ENCODE measurements around the gene GDI1. TPM values are rescaled to one million over a fixed set of nuclear protein-coding genes. Genes with fewer than 3 reads are reported as not detected.

GDI1 gene
- total RNA-seq, 3 donors from 2014 or later = 94.0 to 105 (median 97.3) TPM

DNA sequence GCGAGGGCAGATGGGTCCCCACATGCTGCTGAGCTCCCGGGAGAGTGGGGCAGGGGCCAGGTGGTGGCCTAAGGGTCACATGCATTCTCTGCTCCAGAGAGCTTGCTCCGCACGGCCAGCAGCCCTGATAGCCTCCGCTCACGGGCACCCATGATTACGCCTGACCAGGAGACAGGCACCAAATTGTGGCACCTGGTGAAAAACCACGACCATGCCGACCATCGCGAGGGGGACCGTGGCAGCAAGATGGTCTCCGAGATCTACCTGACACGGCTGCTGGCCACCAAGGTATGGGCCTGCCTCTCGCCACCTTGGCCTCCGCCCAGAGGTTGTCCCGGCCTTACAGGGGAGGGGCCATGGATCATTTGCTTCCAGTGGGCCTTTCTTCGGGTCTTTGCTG, 32.9 kb downstream of the GDI1 start:
- Histone ChIP-seq H3K36me3 (no peaks in the 10 kb centered on the region), H3K27ac (no peak overlapping the region), H3K4me1 (no peaks in the 10 kb centered on the region), H3K9me3 (peaks cover 0 to 1% of the 10 kb centered on the region in 2 donors), H3K4me3 (no peak overlapping the region), H3K27me3 (peaks cover 0 to 27% of the 10 kb centered on the region in 2 donors)
- no peak for DNase-seq (ENCODE audit: low spot score in 2 of 2)
- no peak for TF ChIP-seq POLR2A (IDR thresholded peaks at IDR 0.05)
- no peak for TF ChIP-seq POLR2AphosphoS5 (IDR thresholded peaks at IDR 0.05)
- no peak for TF ChIP-seq CTCF (IDR thresholded peaks at IDR 0.05)
- intact Hi-C loops (cut with DNase I; ENCODE audit: low total_unique reads) = no loop called here

- DNase-seq (ENCODE audit: low spot score in 2 of 2) = no peak
These were observed 33.5 kb downstream of the GDI1 start for GRCh38 chrX:154470434-154470833.

DNA sequence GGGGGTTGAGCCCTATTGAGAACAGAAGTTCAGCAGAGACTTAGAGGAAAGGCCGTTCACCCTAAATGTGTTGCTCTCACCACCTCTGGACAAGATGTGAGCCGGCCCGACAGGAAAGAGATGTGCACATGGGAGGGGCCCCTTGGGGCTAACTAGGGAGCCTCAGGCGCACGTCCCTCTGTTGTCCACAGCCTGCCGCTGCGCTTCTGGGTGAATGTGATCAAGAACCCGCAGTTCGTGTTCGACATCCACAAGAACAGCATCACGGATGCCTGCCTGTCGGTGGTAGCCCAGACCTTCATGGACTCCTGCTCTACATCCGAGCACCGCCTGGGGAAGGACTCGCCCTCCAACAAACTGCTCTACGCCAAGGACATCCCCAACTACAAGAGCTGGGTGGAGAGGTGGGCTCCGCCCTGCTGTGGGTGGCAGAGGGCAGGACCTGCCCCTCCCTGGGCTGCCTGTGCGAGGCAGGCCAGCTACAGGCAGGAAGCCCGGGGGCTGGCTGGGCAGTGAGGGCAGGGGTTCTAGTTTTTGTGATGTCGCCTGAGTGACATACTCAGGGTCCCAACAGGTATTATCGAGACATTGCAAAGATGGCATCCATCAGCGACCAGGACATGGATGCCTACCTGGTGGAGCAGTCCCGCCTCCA, 34.1 kb downstream of the GDI1 start:
- Histone ChIP-seq H3K9me3 (no peaks in the 10 kb centered on the region), H3K4me3 (no peak overlapping the region), H3K4me1 (no peaks in the 10 kb centered on the region), H3K36me3 (no peaks in the 10 kb centered on the region), H3K27me3 (peaks cover 0 to 22% of the 10 kb centered on the region in 2 donors), H3K27ac (no peak overlapping the region)
- DNase-seq (ENCODE audit: low spot score in 2 of 2) = no peak
- TF ChIP-seq CTCF (IDR thresholded peaks at IDR 0.05) = no peak
- no peak for TF ChIP-seq POLR2AphosphoS5 (IDR thresholded peaks at IDR 0.05)
- TF ChIP-seq POLR2A (IDR thresholded peaks at IDR 0.05) = no peak
- intact Hi-C loops (cut with DNase I; ENCODE audit: low total_unique reads) = no loop called here

More at GRCh38 chrX:154470434-154470833, 33.5 kb downstream of the GDI1 start:
- Histone ChIP-seq H3K4me1 (no peaks in the 10 kb centered on the region), H3K27ac (no peak overlapping the region), H3K9me3 (no peaks in the 10 kb centered on the region), H3K27me3 (peaks cover 0 to 24% of the 10 kb centered on the region in 2 donors), H3K4me3 (no peak overlapping the region), H3K36me3 (no peaks in the 10 kb centered on the region)
- intact Hi-C loops (cut with DNase I; ENCODE audit: low total_unique reads) = no loop called here
- no peak for TF ChIP-seq POLR2A (IDR thresholded peaks at IDR 0.05)
- TF ChIP-seq CTCF (IDR thresholded peaks at IDR 0.05) = no peak
- TF ChIP-seq POLR2AphosphoS5 (IDR thresholded peaks at IDR 0.05) = no peak

- no peak overlapping the region for H3K4me3 ChIP-seq
- H3K9me3 ChIP-seq = no peaks in the 10 kb centered on the region
- intact Hi-C loops (cut with DNase I; ENCODE audit: low total_unique reads) = no loop called here
- TF ChIP-seq POLR2AphosphoS5 (IDR thresholded peaks at IDR 0.05) (no peak), CTCF (IDR thresholded peaks at IDR 0.05) (no peak), POLR2A (IDR thresholded peaks at IDR 0.05) (no peak)
- no peaks in the 10 kb centered on the region for H3K36me3 ChIP-seq
- DNase-seq (ENCODE audit: low spot score in 2 of 2) = no peak
- H3K4me1 ChIP-seq = no peaks in the 10 kb centered on the region
- peaks cover 0 to 19% of the 10 kb centered on the region in 2 donors for H3K27me3 ChIP-seq
- H3K27ac ChIP-seq = no peak overlapping the region
These were observed 35.1 kb downstream of the GDI1 start for GRCh38 chrX:154471839-154472684.

Measured in breast epithelium (tissue), 4 donors.